IPS-18c (cell line): ENCODE data around the gene KDM5C.
A peak's percentile ranks its signal among the peaks of the same experiment; 100 is the strongest.
"Not testable (repeated sequence)": the region's sequence is repeated elsewhere in the genome, so short reads cannot be mapped to it uniquely, and the experiment has no call there.

Source experiments
- H3K4me3 ChIP-seq: 2 replicates; pipeline ENCODE4 v1.7.0; 2013; ENCODE audit warnings: low read depth, mild to moderate bottlenecking, low read length, moderate library complexity; ENCODE audit not compliant: insufficient read depth
- H3K9me3 ChIP-seq: one replicate; pipeline ENCODE4 v1.6.1; 2013; ENCODE audit warnings: mild to moderate bottlenecking, low read length, moderate library complexity; ENCODE audit not compliant: control insufficient read depth, insufficient read depth

KDM5C gene

GRCh38 chrX:53227224-53227765, 2.3 kb upstream of the KDM5C start:
- Histone ChIP-seq H3K9me3 (no peaks in the 10 kb centered on the region), H3K4me3 (no peak overlapping the region)

GRCh38 chrX:53223955-53224859, 800 bp downstream of the KDM5C start:
- Histone ChIP-seq H3K4me3 (peak overlapping the region; percentile 97), H3K9me3 (no peaks in the 10 kb centered on the region)

GRCh38 chrX:53223068-53223693, 1.8 kb downstream of the KDM5C start:
- no peaks in the 10 kb centered on the region for H3K9me3 ChIP-seq
- peak overlapping the region; percentile 97 for H3K4me3 ChIP-seq

GRCh38 chrX:53211391-53211978, 13.5 kb downstream of the KDM5C start:
- no peaks in the 10 kb centered on the region for H3K9me3 ChIP-seq
- no peak overlapping the region for H3K4me3 ChIP-seq

GRCh38 chrX:53196678-53197077, 28.3 kb downstream of the KDM5C start:
- Histone ChIP-seq H3K9me3 (no peaks in the 10 kb centered on the region), H3K4me3 (no peak overlapping the region)

- Histone ChIP-seq H3K9me3 (no peaks in the 10 kb centered on the region), H3K4me3 (no peak overlapping the region)
These were observed 29.6 kb downstream of the KDM5C start for GRCh38 chrX:53195401-53195800.

GRCh38 chrX:53194308-53194707, 30.7 kb downstream of the KDM5C start:
- Histone ChIP-seq H3K4me3 (no peak overlapping the region), H3K9me3 (no peaks in the 10 kb centered on the region)

GRCh38 chrX:53193093-53193492, 31.9 kb downstream of the KDM5C start:
- Histone ChIP-seq H3K4me3 (no peak overlapping the region), H3K9me3 (no peaks in the 10 kb centered on the region)

- no peak overlapping the region for H3K4me3 ChIP-seq
- H3K9me3 ChIP-seq: no peaks in the 10 kb centered on the region
These were observed 34.5 kb downstream of the KDM5C start for GRCh38 chrX:53190363-53190960.

GRCh38 chrX:53188763-53189162, 36.2 kb downstream of the KDM5C start:
- Histone ChIP-seq H3K4me3 (no peak overlapping the region), H3K9me3 (no peaks in the 10 kb centered on the region)

GRCh38 chrX:53186351-53186750, 38.7 kb downstream of the KDM5C start:
- no peak overlapping the region for H3K4me3 ChIP-seq
- peaks cover 3% of the 10 kb centered on the region for H3K9me3 ChIP-seq

- H3K9me3 ChIP-seq: peaks cover 3% of the 10 kb centered on the region
- no peak overlapping the region for H3K4me3 ChIP-seq
These were observed 40.2 kb downstream of the KDM5C start for GRCh38 chrX:53184836-53185235.

GRCh38 chrX:53171356-53171755, 53.7 kb downstream of the KDM5C start:
- peaks cover 2% of the 10 kb centered on the region for H3K9me3 ChIP-seq
- H3K4me3 ChIP-seq: no peak overlapping the region

GRCh38 chrX:53166103-53166502, 58.9 kb downstream of the KDM5C start:
- Histone ChIP-seq H3K4me3 (no peak overlapping the region), H3K9me3 (peaks cover 4% of the 10 kb centered on the region)

- H3K9me3 ChIP-seq, H3K4me3 ChIP-seq: not testable (repeated sequence)
These were observed 60.4 kb downstream of the KDM5C start for GRCh38 chrX:53164566-53164965.

- no peak overlapping the region for H3K4me3 ChIP-seq
- H3K9me3 ChIP-seq: peaks cover 8% of the 10 kb centered on the region
These were observed 61.6 kb downstream of the KDM5C start for GRCh38 chrX:53163436-53163835.

- H3K9me3 ChIP-seq: peaks cover 8% of the 10 kb centered on the region
- H3K4me3 ChIP-seq: no peak overlapping the region
These were observed 64.6 kb downstream of the KDM5C start for GRCh38 chrX:53160297-53160983.
